Skeletal muscle tissue (tissue), 4 donors: ENCODE results near the gene POLR3F. TPM values are rescaled to one million over a fixed set of nuclear protein-coding genes. Genes with fewer than 3 reads are reported as not detected.

Source experiments
- H3K27ac ChIP-seq: one replicate; pipeline ENCODE4 v1.7.0; 2013; ENCODE audit warnings: mild to moderate bottlenecking, low read depth, low read length, inconsistent platforms
- H3K27me3 ChIP-seq, 3 donors: one replicate each; pipeline ENCODE4 v1.7.0; 2013; ENCODE audit warnings: low read length in 3 of 3; ENCODE audit not compliant: control insufficient read depth in 3 of 3, insufficient read depth in 3 of 3
- H3K36me3 ChIP-seq, 3 donors: one replicate each; pipeline ENCODE4 v1.7.0; 2013; ENCODE audit warnings: low read length in 3 of 3; ENCODE audit not compliant: control insufficient read depth in 3 of 3, insufficient read depth in 3 of 3
- H3K4me1 ChIP-seq, 3 donors: one replicate each; pipeline ENCODE4 v1.7.0; 2013; ENCODE audit warnings: low read length in 3 of 3, mild to moderate bottlenecking in 3 of 3; ENCODE audit not compliant: control insufficient read depth in 3 of 3, insufficient read depth in 3 of 3
- H3K4me3 ChIP-seq, 3 donors: one replicate each; pipeline ENCODE4 v1.7.0; 2013; ENCODE audit warnings: low read length in 3 of 3
- H3K9ac ChIP-seq, 3 donors: one replicate each; pipeline ENCODE4 v1.7.0; 2013; ENCODE audit warnings: low read length in 3 of 3, mild to moderate bottlenecking in 3 of 3, moderate library complexity in 2 of 3, low read depth in 1 of 3
- H3K9me3 ChIP-seq, 3 donors: one replicate each; pipeline ENCODE4 v1.7.0; 2013; ENCODE audit warnings: low read length in 3 of 3; ENCODE audit not compliant: control insufficient read depth in 3 of 3
- total RNA-seq: library from RNA; depleted of rRNA; stranded (reverse); fragments of >200 nt; gene quantifications from one replicate; pipeline ENCODE4 v1.2.3, GENCODE V29; 2014
- donor health status: Osteomylitis.

Gene POLR3F
- 15.1 TPM for total RNA-seq

GRCh38 chr20:18466894-18467730 is at the start of gene POLR3F, which contains the start of gene DZANK1:
TSS of gene POLR3F (plus strand) at chr20:18467390. CDS start at chr20:18467507, 117 bp downstream.
TSS of gene DZANK1 (minus strand) at chr20:18467030. CDS start at chr20:18465358, 1,672 bp downstream.
- Histone ChIP-seq H3K9ac (peak within 1 kb of the TSS; percentile 85 to 97 (median 92)), H3K27me3 (no peaks in the 10 kb centered on the region), H3K4me1 (peaks cover 7 to 13% (median 11%) of the 10 kb centered on the region in 3 donors), H3K4me3 (peak within 1 kb of the TSS; percentile 94 to 97 (median 95)), H3K27ac (peak within 1 kb of the TSS; percentile 92), H3K36me3 (peaks cover 0 to 8% (median 6%) of the 10 kb centered on the region in 3 donors), H3K9me3 (no peaks in the 10 kb centered on the region)

GRCh38 chr20:18421608-18422007 is 45.6 kb upstream of the POLR3F start:
- Histone ChIP-seq H3K4me3 (no peak overlapping the region), H3K27me3 (no peaks in the 10 kb centered on the region), H3K36me3 (no peaks in the 10 kb centered on the region), H3K27ac (no peak overlapping the region), H3K9me3 (no peaks in the 10 kb centered on the region), H3K4me1 (no peaks in the 10 kb centered on the region), H3K9ac (no peak overlapping the region)

GRCh38 chr20:18427214-18427613 is 40.0 kb upstream of the POLR3F start:
- Histone ChIP-seq H3K36me3 (no peaks in the 10 kb centered on the region), H3K4me1 (no peaks in the 10 kb centered on the region), H3K27ac (no peak overlapping the region), H3K4me3 (no peak overlapping the region), H3K9ac (no peak overlapping the region), H3K27me3 (no peaks in the 10 kb centered on the region), H3K9me3 (no peaks in the 10 kb centered on the region)

- H3K9me3 ChIP-seq, result no peaks in the 10 kb centered on the region
- H3K27ac ChIP-seq, result no peak overlapping the region
- no peaks in the 10 kb centered on the region for H3K4me1 ChIP-seq
- H3K27me3 ChIP-seq, result no peaks in the 10 kb centered on the region
- no peak overlapping the region for H3K4me3 ChIP-seq
- no peak overlapping the region for H3K9ac ChIP-seq
- no peaks in the 10 kb centered on the region for H3K36me3 ChIP-seq
Measured at GRCh38 chr20:18428490-18429173, 38.6 kb upstream of the POLR3F start.

- no peaks in the 10 kb centered on the region for H3K4me1 ChIP-seq
- no peak overlapping the region for H3K4me3 ChIP-seq
- H3K9me3 ChIP-seq, result no peaks in the 10 kb centered on the region
- no peaks in the 10 kb centered on the region for H3K36me3 ChIP-seq
- H3K27ac ChIP-seq, result no peak overlapping the region
- no peak overlapping the region for H3K9ac ChIP-seq
- H3K27me3 ChIP-seq, result no peaks in the 10 kb centered on the region
Measured at GRCh38 chr20:18430172-18430826, 36.9 kb upstream of the POLR3F start.

- Histone ChIP-seq H3K27ac (no peak overlapping the region), H3K9me3 (no peaks in the 10 kb centered on the region), H3K27me3 (no peaks in the 10 kb centered on the region), H3K4me1 (no peaks in the 10 kb centered on the region), H3K4me3 (no peak overlapping the region), H3K9ac (no peak overlapping the region), H3K36me3 (no peaks in the 10 kb centered on the region)
Measured at GRCh38 chr20:18431206-18431605, 36.0 kb upstream of the POLR3F start.

GRCh38 chr20:18436847-18437246 is 30.3 kb upstream of the POLR3F start:
- no peak overlapping the region for H3K4me3 ChIP-seq
- H3K27me3 ChIP-seq, result no peaks in the 10 kb centered on the region
- peaks cover 0 to 3% (median 0%) of the 10 kb centered on the region in 3 donors for H3K9me3 ChIP-seq
- H3K9ac ChIP-seq, result no peak overlapping the region
- no peak overlapping the region for H3K27ac ChIP-seq
- no peaks in the 10 kb centered on the region for H3K36me3 ChIP-seq
- no peaks in the 10 kb centered on the region for H3K4me1 ChIP-seq

- no peak overlapping the region for H3K27ac ChIP-seq
Measured at GRCh38 chr20:18440403-18440802, 26.8 kb upstream of the POLR3F start.

GRCh38 chr20:18443886-18444285 is 23.3 kb upstream of the POLR3F start:
- Histone ChIP-seq H3K9ac (no peak overlapping the region), H3K27me3 (no peaks in the 10 kb centered on the region), H3K4me3 (no peak overlapping the region), H3K27ac (no peak overlapping the region), H3K9me3 (no peaks in the 10 kb centered on the region), H3K4me1 (peaks cover 0 to 2% (median 0%) of the 10 kb centered on the region in 3 donors), H3K36me3 (no peaks in the 10 kb centered on the region)

More at GRCh38 chr20:18440403-18440802, 26.8 kb upstream of the POLR3F start:
- H3K9me3 ChIP-seq, result peaks cover 0 to 3% (median 0%) of the 10 kb centered on the region in 3 donors
- H3K27me3 ChIP-seq, result no peaks in the 10 kb centered on the region
- no peak overlapping the region for H3K4me3 ChIP-seq
- peaks cover 0 to 2% (median 0%) of the 10 kb centered on the region in 3 donors for H3K4me1 ChIP-seq
- H3K9ac ChIP-seq, result no peak overlapping the region
- no peaks in the 10 kb centered on the region for H3K36me3 ChIP-seq
